Tibial nerve (tissue), 4 donors: ENCODE measurements around the gene EPC2. TPM values are rescaled to one million over a fixed set of nuclear protein-coding genes. Genes with fewer than 3 reads are reported as not detected.
"Not testable (repeated sequence)": the region's sequence is repeated elsewhere in the genome, so short reads cannot be mapped to it uniquely, and the experiment has no call there.

Experiments
- DNase-seq, 2 donors: peaks; one replicate each; pipeline ENCODE4 v3.0.0-alpha.2; 2019; ENCODE audit warnings: low spot score in 2 of 2
- H3K27ac ChIP-seq, 4 donors: fragments of 200-600 bp; sonication (generic) in 3 of 4; one replicate each; pipeline ENCODE4 v1.5.1; 2017 to 2019; ENCODE audit warnings: mild to moderate bottlenecking in 1 of 4
- H3K27me3 ChIP-seq, 2 donors: fragments of 200-600 bp; sonication (generic) in 1 of 2; one replicate each; pipeline versions ENCODE4 v1.5.1 to v1.6.0; 2017 to 2019
- H3K36me3 ChIP-seq, 3 donors: fragments of 200-600 bp; sonication (generic); one replicate each; pipeline ENCODE4 v1.5.1; 2018 to 2019
- H3K4me1 ChIP-seq, 4 donors: fragments of 200-600 bp; sonication (generic) in 3 of 4; one replicate each; pipeline ENCODE4 v1.5.1; 2017 to 2019
- H3K4me3 ChIP-seq, 4 donors: fragments of 200-600 bp; sonication (generic) in 3 of 4; one replicate each; pipeline ENCODE4 v1.5.1; 2017 to 2019; ENCODE audit warnings: mild to moderate bottlenecking in 1 of 4, moderate library complexity in 1 of 4
- H3K9me3 ChIP-seq, 4 donors: fragments of 200-600 bp; sonication (generic) in 3 of 4; one replicate each; pipeline ENCODE4 v1.5.1; 2017 to 2019
- CTCF ChIP-seq, 5 experiments: fragments of 200-600 bp in 3 of 5; fragments of 450-650 bp in 2 of 5; sonication (generic) in 3 of 5; IDR thresholded peaks; one replicate each; pipeline ENCODE4 v1.5.1; 2016 to 2019; ENCODE audit warnings: antibody characterized with exemption in 5 of 5, mild to moderate bottlenecking in 3 of 5, moderate library complexity in 2 of 5
- EP300 ChIP-seq, 2 donors: sonication (generic); formaldehyde crosslinking; IDR thresholded peaks; one replicate each; pipeline ENCODE4 v1.6.1; 2017; ENCODE audit warnings: antibody characterized with exemption in 2 of 2, mild to moderate bottlenecking in 1 of 2
- POLR2A ChIP-seq, 2 donors: fragments of 450-650 bp; IDR thresholded peaks; one replicate each; pipeline ENCODE4 v1.6.1; 2017; ENCODE audit warnings: antibody characterized with exemption in 2 of 2, mild to moderate bottlenecking in 2 of 2, moderate library complexity in 2 of 2
- WGBS, 2 donors: methylation state at CpG; one replicate each; pipeline ENCODE4 v1.1.5; 2018; 5-methylcytosine and 5-hydroxymethylcytosine counted together
- total RNA-seq, 4 donors: library from RNA; depleted of rRNA; stranded (reverse); fragments of >200 nt; gene quantifications; one replicate each; pipeline ENCODE4 v1.1.0, GENCODE V29; 2016

Gene EPC2
- total RNA-seq, 4 donors from 2014 or later: 23.4 to 26.5 (median 25.3) TPM

GRCh38 chr2:148681443-148681842, 36.9 kb downstream of the EPC2 start:
- Histone ChIP-seq H3K9me3 (peaks cover 0 to 3% (median 0%) of the 10 kb centered on the region in 4 donors), H3K4me1 (peaks cover 0 to 22% (median 2%) of the 10 kb centered on the region in 4 donors), H3K27me3 (no peaks in the 10 kb centered on the region), H3K4me3 (no peak overlapping the region), H3K27ac (no peak overlapping the region), H3K36me3 (no peaks in the 10 kb centered on the region)
- TF ChIP-seq EP300 (IDR thresholded peaks at IDR 0.05) (no peak), POLR2A (IDR thresholded peaks at IDR 0.05) (no peak), CTCF (IDR thresholded peaks at IDR 0.05) (no peak)
- 87 to 92% methylated on average over 5 of the region's 5 CpGs for WGBS, 2 donors
- DNase-seq: no peak

- peaks cover 0 to 19% (median 2%) of the 10 kb centered on the region in 4 donors for H3K4me1 ChIP-seq
- not testable (repeated sequence) for H3K27ac ChIP-seq, H3K27me3 ChIP-seq, H3K9me3 ChIP-seq, DNase-seq, H3K4me3 ChIP-seq, H3K36me3 ChIP-seq
- 89 to 99% methylated on average over 6 of the region's 6 CpGs for WGBS, 2 donors
Measured at GRCh38 chr2:148681862-148682261, 37.3 kb downstream of the EPC2 start.

GRCh38 chr2:148684507-148684906, 40.0 kb downstream of the EPC2 start:
- no peak for DNase-seq
- H3K36me3 ChIP-seq: no peaks in the 10 kb centered on the region
- H3K27ac ChIP-seq: no peak overlapping the region
- H3K4me3 ChIP-seq: no peak overlapping the region
- WGBS, 2 donors: 92 to 94% methylated on average over 6 of the region's 6 CpGs
- H3K9me3 ChIP-seq: peaks cover 0 to 3% (median 0%) of the 10 kb centered on the region in 4 donors
- no peak for TF ChIP-seq POLR2A (IDR thresholded peaks at IDR 0.05)
- no peak for TF ChIP-seq CTCF (IDR thresholded peaks at IDR 0.05)
- no peak for TF ChIP-seq EP300 (IDR thresholded peaks at IDR 0.05)
- no peaks in the 10 kb centered on the region for H3K27me3 ChIP-seq
- H3K4me1 ChIP-seq: peaks cover 0 to 12% (median 2%) of the 10 kb centered on the region in 4 donors

- H3K27me3 ChIP-seq: no peaks in the 10 kb centered on the region
- DNase-seq: no peak
- 81 to 94% methylated on average over 3 of the region's 3 CpGs for WGBS, 2 donors
Measured at GRCh38 chr2:148687543-148687942, 43.0 kb downstream of the EPC2 start.

GRCh38 chr2:148688011-148688410, 43.5 kb downstream of the EPC2 start:
- not testable (repeated sequence) for H3K4me3 ChIP-seq, H3K27ac ChIP-seq, H3K9me3 ChIP-seq, H3K36me3 ChIP-seq, H3K27me3 ChIP-seq, DNase-seq
- H3K4me1 ChIP-seq: peaks cover 0 to 13% (median 0%) of the 10 kb centered on the region in 4 donors

More at GRCh38 chr2:148687543-148687942, 43.0 kb downstream of the EPC2 start:
- Histone ChIP-seq H3K4me3 (no peak overlapping the region), H3K36me3 (peaks cover 0 to 10% (median 2%) of the 10 kb centered on the region in 3 donors), H3K4me1 (peaks cover 0 to 13% (median 0%) of the 10 kb centered on the region in 4 donors), H3K27ac (no peak overlapping the region), H3K9me3 (no peaks in the 10 kb centered on the region)
- TF ChIP-seq EP300 (IDR thresholded peaks at IDR 0.05) (no peak), POLR2A (IDR thresholded peaks at IDR 0.05) (no peak), CTCF (IDR thresholded peaks at IDR 0.05) (no peak)

- Histone ChIP-seq H3K4me3 (no peak overlapping the region), H3K36me3 (peaks cover 0 to 48% (median 0%) of the 10 kb centered on the region in 3 donors), H3K4me1 (no peaks in the 10 kb centered on the region), H3K27me3 (no peaks in the 10 kb centered on the region), H3K27ac (no peak overlapping the region), H3K9me3 (peaks cover 0 to 30% (median 9%) of the 10 kb centered on the region in 4 donors)
- 79 to 80% methylated on average over 2 of the region's 2 CpGs for WGBS, 2 donors
- TF ChIP-seq CTCF (IDR thresholded peaks at IDR 0.05) (no peak), POLR2A (IDR thresholded peaks at IDR 0.05) (no peak), EP300 (IDR thresholded peaks at IDR 0.05) (no peak)
- no peak for DNase-seq
Measured at GRCh38 chr2:148696985-148697384, 52.4 kb downstream of the EPC2 start.
